ENCODE results near the gene FOXK2. TPM values are rescaled to one million over a fixed set of nuclear protein-coding genes. Genes with fewer than 3 reads are reported as not detected.

Gene FOXK2
- total RNA-seq, 1 experiment from 2014 or later: 78.9 TPM

- H4K20me1 ChIP-seq (ENCODE audit: insufficient read depth): peaks cover 24% of the 10 kb centered on the region
- CTCF ChIA-PET: no interaction called here
Observed at GRCh38 chr17:82567286-82567685, 47.8 kb downstream of the FOXK2 start.

GRCh38 chr17:82568997-82569393 lies 49.5 kb downstream of the FOXK2 start:
- no peak overlapping the region for H3K4me2 ChIP-seq
- no peaks in the 10 kb centered on the region for H3K9me3 ChIP-seq (ENCODE audit: insufficient read depth, low read depth)
- 0 out of 2 replicates have a peak, but pooled peaks cover 5% of the 10 kb centered on the region for H3K4me1 ChIP-seq (replicated peaks; ENCODE audit: insufficient read depth)
- no TSS peak for BruUV-seq (replicated peaks)
- peaks cover 8% of the 10 kb centered on the region for H4K20me1 ChIP-seq (ENCODE audit: insufficient read depth)
- intact Hi-C loops (cut with micrococcal nuclease; ENCODE audit: unreplicated experiment): no loop called here
- no peak overlapping the region for H3K27ac ChIP-seq
- POLR2A ChIA-PET (ENCODE audit: unreplicated experiment): interaction anchor here (0.6 kb wide), 1 partner anchor 136 kb away, joined by 3 read pairs; no protein-coding TSS in a partner anchor
- no peak for DNase-seq
- no peaks in the 10 kb centered on the region for H3K27me3 ChIP-seq (ENCODE audit: insufficient read depth, low read depth)
- H2AFZ ChIP-seq: no peak overlapping the region
- H3K79me2 ChIP-seq (ENCODE audit: low read depth): peaks cover 25% of the 10 kb centered on the region
- H3K9me2 ChIP-seq (ENCODE audit: insufficient read depth): no peaks in the 10 kb centered on the region
- no peak for TF ChIP-seq CTCF (conservative IDR thresholded peaks at IDR 0.05)
- no peak for TF ChIP-seq EZH2 (IDR thresholded peaks at IDR 0.05; ENCODE audit: low read depth)
- no peak overlapping the region for H3K4me3 ChIP-seq
- H3K36me3 ChIP-seq (ENCODE audit: low read depth): no peaks in the 10 kb centered on the region; the same call in 1 of the 2 replicates
- H3F3A ChIP-seq (ENCODE audit: insufficient read depth, low read depth): peaks cover 3% of the 10 kb centered on the region; the same call in 1 of the 2 replicates
- CTCF ChIA-PET: no interaction called here

More at GRCh38 chr17:82567286-82567685, 47.8 kb downstream of the FOXK2 start:
- POLR2A ChIA-PET (ENCODE audit: unreplicated experiment): no interaction called here
- no TSS peak for BruUV-seq (replicated peaks)
- no peak overlapping the region for H3K4me2 ChIP-seq
- peaks cover 2% of the 10 kb centered on the region; the same call in 1 of the 2 replicates for H3F3A ChIP-seq (ENCODE audit: insufficient read depth, low read depth)
- no peaks in the 10 kb centered on the region for H3K27me3 ChIP-seq (ENCODE audit: insufficient read depth, low read depth)
- no peaks in the 10 kb centered on the region for H3K9me3 ChIP-seq (ENCODE audit: insufficient read depth, low read depth)
- DNase-seq: no peak
- intact Hi-C loops (cut with micrococcal nuclease; ENCODE audit: unreplicated experiment): no loop called here
- H3K27ac ChIP-seq: no peak overlapping the region
- H3K4me3 ChIP-seq: no peak overlapping the region
- no peaks in the 10 kb centered on the region; the same call in 1 of the 2 replicates for H3K36me3 ChIP-seq (ENCODE audit: low read depth)
- H3K79me2 ChIP-seq (ENCODE audit: low read depth): peaks cover 30% of the 10 kb centered on the region
- H3K4me1 ChIP-seq (replicated peaks; ENCODE audit: insufficient read depth): 0 out of 2 replicates have a peak, but pooled peaks cover 5% of the 10 kb centered on the region
- H2AFZ ChIP-seq: no peak overlapping the region
- TF ChIP-seq CTCF (conservative IDR thresholded peaks at IDR 0.05) (no peak), EZH2 (IDR thresholded peaks at IDR 0.05; ENCODE audit: low read depth) (no peak)
- no peaks in the 10 kb centered on the region for H3K9me2 ChIP-seq (ENCODE audit: insufficient read depth)

- H3K27me3 ChIP-seq (ENCODE audit: insufficient read depth, low read depth): no peaks in the 10 kb centered on the region
- ChIA-PET POLR2A (ENCODE audit: unreplicated experiment) (interaction anchor here (0.6 kb wide), 1 partner anchor 110 kb away, joined by 5 read pairs; no protein-coding TSS in a partner anchor), CTCF (no interaction called here)
- TF ChIP-seq CTCF (conservative IDR thresholded peaks at IDR 0.05): no peak
- no peak for TF ChIP-seq EZH2 (IDR thresholded peaks at IDR 0.05; ENCODE audit: low read depth)
- DNase-seq: no peak
- no peaks in the 10 kb centered on the region for H3K9me2 ChIP-seq (ENCODE audit: insufficient read depth)
- peaks cover 3% of the 10 kb centered on the region; the same call in 1 of the 2 replicates for H3F3A ChIP-seq (ENCODE audit: insufficient read depth, low read depth)
- no peak overlapping the region for H2AFZ ChIP-seq
- H3K4me1 ChIP-seq (replicated peaks; ENCODE audit: insufficient read depth): 0 out of 2 replicates have a peak, but pooled peaks cover 5% of the 10 kb centered on the region
- no peak overlapping the region for H3K4me3 ChIP-seq
- no peak overlapping the region for H3K27ac ChIP-seq
- no TSS peak for BruUV-seq (replicated peaks)
- peaks cover 8% of the 10 kb centered on the region for H4K20me1 ChIP-seq (ENCODE audit: insufficient read depth)
- H3K36me3 ChIP-seq (ENCODE audit: low read depth): no peaks in the 10 kb centered on the region; the same call in 1 of the 2 replicates
- intact Hi-C loops (cut with micrococcal nuclease; ENCODE audit: unreplicated experiment): no loop called here
- peaks cover 25% of the 10 kb centered on the region for H3K79me2 ChIP-seq (ENCODE audit: low read depth)
- H3K9me3 ChIP-seq (ENCODE audit: insufficient read depth, low read depth): no peaks in the 10 kb centered on the region
- H3K4me2 ChIP-seq: no peak overlapping the region
Observed at GRCh38 chr17:82569621-82570020, 50.1 kb downstream of the FOXK2 start.

Data from PC-9 (cell line).